PC-3 (cell line): ENCODE data around the gene ZNF678.

ENCODE experiments used
- EZH2phosphoT487 ChIP-seq: fragments of 300-600 bp; sonication (generic); IDR thresholded peaks from 2 replicates; pipeline ENCODE4 v1.6.1; 2018; ENCODE audit warnings: mild to moderate bottlenecking, antibody characterized with exemption, low read length, borderline replicate concordance
- TF ChIP-seq, protein P1 (sequence below): fragments of 300-600 bp; sonication (generic); conservative IDR thresholded peaks from 2 replicates; pipeline ENCODE4 v1.5.1; 2017; ENCODE audit warnings: antibody characterized with exemption, low read depth, mild to moderate bottlenecking, low read length

GRCh38 chr1:227607336-227607898 lies 44.1 kb downstream of the ZNF678 start:
- TF ChIP-seq, protein P1, sequence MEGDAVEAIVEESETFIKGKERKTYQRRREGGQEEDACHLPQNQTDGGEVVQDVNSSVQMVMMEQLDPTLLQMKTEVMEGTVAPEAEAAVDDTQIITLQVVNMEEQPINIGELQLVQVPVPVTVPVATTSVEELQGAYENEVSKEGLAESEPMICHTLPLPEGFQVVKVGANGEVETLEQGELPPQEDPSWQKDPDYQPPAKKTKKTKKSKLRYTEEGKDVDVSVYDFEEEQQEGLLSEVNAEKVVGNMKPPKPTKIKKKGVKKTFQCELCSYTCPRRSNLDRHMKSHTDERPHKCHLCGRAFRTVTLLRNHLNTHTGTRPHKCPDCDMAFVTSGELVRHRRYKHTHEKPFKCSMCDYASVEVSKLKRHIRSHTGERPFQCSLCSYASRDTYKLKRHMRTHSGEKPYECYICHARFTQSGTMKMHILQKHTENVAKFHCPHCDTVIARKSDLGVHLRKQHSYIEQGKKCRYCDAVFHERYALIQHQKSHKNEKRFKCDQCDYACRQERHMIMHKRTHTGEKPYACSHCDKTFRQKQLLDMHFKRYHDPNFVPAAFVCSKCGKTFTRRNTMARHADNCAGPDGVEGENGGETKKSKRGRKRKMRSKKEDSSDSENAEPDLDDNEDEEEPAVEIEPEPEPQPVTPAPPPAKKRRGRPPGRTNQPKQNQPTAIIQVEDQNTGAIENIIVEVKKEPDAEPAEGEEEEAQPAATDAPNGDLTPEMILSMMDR, result no peak
- TF ChIP-seq EZH2phosphoT487, result no peak
